ENCODE measurements around the gene VPS41. TPM values are rescaled to one million over a fixed set of nuclear protein-coding genes. Genes with fewer than 3 reads are reported as not detected.

Gene VPS41
- total RNA-seq, 1 donor from 2014 or later = 48.6 TPM

DNA sequence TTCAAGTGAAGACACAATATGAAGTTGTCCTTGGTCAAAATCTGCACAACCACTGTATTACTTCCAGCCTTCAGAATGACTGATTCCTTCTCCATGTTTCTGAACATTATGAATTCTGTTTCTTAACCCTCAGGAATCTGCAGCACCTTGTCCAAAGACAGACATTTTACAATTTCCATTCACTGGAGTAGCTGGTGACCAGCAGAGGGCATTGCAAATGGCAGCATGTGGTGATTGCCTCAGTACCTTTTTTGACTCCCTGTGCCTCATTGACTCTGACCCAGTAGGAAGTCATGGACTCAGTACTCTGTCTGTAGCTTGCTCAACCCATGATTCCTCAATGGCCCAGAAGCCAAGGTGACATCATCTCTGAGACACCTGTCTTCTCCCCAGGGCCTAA, 879 bp upstream of the VPS41 start:
- DNase-seq (ENCODE audit: low spot score) = no peak
- intact Hi-C loops (cut with DNase I) = no loop called here

DNA sequence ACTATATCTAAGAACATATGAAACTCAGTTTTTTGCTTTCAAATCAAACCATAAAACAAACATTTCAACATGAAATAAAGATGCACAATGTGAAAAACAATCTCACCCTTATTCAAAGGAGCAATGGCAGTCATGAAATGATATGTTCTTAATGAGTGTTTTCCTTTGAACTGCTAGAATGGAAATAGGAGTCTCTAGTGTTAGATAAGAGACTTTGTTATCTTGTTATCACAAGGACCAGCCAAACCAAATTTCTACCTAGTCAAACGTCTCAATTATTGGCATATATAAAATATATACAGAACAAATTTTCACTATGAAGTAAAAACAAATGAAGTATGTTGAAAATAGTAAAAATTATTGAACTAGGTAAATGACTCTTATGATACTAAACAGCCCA, 1.2 kb downstream of the VPS41 start:
- no peak for DNase-seq (ENCODE audit: low spot score)
- intact Hi-C loops (cut with DNase I) = no loop called here

DNA sequence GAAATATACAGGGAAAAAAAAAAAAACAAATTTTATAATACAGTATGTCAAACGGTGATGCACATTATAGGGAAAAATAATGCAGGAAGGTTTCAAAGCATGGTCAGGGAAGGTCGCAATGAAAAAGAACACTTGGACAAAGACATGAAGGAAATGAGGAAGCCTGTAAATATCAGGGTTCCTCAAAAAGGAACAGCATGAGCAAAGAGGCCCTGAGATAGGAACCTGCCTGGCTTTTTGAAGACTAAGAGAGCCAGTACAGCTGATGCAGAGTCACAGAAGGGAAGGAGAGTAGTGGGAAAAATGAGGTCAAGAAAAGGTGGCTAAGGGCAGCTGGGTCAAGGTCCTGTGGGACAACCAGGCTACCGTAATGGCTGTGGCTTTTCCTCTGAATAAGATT, 1.9 kb downstream of the VPS41 start:
- no peak for DNase-seq (ENCODE audit: low spot score)
- intact Hi-C loops (cut with DNase I) = no loop called here

DNA sequence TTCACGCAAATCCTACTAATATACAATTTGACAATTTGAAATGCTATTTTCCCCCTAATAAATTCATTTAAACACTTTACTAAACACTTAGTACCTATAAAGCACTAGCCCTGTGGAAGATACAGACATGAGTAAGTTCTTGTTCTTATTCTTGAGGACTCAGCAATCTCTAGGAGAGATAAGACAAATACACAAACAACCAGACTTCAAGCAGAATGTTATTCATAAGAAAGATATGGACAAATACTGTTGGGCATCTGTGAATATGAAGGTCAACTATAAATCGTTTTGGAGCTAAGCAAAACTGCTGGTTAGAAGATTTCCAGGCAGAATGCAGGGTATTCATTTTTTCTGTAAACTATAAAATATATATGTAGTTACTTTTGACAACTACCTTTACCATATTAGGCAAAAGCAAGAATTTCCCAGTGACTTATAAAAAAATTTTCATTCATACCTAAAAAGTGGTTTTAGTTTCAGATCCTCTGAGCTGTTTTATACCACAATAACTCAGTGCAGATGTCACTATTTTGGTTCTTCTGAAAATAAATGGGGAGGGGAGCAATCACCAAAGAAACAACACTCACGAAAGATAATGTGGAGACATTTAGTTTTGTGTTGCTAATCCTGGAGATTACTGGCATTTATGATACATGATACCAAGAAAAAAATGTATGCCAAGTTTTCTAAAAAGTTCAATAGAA, 3.8 kb downstream of the VPS41 start:
- intact Hi-C loops (cut with DNase I) = no loop called here
- no peak for DNase-seq (ENCODE audit: low spot score)

DNA sequence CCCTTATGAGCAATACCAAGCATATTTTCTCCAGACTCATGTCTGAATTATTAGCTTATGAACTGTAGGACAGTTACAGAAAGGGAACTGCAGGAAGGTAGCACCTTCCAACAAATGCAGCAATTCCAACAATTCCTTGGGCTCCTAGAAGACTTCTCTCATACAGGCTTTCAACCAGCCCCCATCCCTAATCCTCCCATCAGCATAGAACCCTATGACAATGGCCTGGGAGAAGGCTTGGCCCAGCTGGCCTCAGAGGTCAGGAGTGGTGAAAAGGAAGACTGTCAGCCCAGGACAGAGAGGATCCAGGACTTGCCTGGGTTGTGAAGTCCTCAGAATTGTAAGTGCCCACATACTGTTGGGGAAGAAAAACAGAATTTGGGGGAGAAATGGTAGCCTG, 5.9 kb downstream of the VPS41 start:
- no peak for DNase-seq (ENCODE audit: low spot score)
- intact Hi-C loops (cut with DNase I) = no loop called here

DNA sequence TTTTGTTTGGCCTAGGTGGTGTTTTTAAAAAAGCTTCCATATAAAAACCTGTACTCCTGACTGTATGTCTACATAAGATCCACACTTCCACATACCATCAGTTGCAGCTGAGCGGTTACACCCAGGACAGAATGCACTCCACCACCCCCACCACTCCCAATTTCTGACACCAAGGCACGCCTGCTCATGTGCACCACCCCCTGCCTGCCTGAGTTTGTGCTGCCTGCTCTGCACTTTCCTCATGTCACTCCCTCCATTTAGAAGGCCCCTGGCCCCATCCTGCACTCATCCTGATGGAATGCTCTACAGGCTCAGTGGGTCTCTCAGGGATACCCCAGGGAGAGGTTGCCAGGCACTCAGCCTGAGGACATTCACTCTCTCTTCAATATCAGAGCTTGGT, 6.5 kb downstream of the VPS41 start:
- DNase-seq (ENCODE audit: low spot score) = no peak
- intact Hi-C loops (cut with DNase I) = no loop called here

DNA sequence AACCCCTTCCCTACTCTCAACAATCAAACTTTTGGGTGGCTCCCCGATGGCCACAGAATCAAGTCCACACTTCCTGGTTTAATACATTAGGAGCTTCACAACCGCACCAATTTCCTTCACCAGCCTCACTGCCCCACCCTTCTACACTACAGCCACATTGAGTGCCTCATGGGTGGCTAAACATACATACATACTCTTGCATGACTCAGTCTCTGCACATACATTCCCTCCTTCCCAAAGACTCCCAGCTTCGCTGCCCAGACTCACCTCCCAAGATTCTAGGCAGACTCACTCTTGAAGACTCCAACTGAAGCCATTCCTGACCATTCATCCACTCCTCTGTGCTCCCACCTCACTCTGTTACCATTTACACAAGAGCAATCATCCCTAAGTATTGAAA, 15.9 kb downstream of the VPS41 start:
- no peak for DNase-seq (ENCODE audit: low spot score)
- intact Hi-C loops (cut with DNase I) = no loop called here

DNA sequence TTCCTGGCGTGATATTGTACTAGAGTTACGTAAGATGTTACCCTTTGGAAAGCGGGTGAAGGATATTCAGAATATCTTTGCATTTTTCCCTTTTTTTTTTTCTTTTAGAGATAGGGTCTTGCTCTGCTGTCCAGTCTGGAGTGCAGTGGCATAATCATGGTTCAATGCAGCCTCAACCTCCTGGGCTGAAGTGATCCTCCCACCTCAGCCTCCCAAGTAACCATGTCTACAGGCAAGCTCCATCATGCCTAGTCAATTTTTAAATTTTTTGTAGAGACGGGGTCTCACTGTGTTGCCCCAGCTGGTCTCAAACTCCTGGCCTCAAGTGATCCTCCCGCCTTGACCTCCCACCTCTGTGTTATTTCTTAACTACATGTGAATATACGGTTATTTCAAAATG, 18.4 kb downstream of the VPS41 start:
- intact Hi-C loops (cut with DNase I) = no loop called here
- DNase-seq (ENCODE audit: low spot score) = no peak

DNA sequence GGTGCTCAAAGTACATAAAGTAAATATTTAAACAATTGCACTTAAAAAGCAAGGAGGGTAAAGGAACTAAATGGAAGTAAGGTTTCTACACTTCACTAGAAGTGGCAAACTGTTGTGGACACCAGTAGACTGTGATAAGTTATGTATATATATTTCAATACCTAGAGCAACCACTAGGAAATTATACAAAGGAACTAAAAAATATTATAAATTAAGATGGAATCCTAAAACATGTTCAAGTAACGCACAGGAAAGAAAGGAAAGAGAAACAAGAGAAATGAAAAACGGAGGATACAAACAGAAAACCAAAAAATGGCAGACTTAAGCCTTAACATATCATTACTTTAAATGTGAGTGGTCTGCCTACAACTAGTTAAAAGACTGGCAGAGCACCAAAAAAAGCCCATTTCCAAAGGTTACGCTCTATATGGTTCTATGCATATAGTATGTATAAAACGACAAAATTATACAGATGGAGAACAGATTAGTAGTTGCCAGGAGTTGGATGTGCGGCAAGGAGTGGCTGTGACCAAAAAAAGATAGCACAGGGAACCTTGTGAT, 19.0 kb downstream of the VPS41 start:
- intact Hi-C loops (cut with DNase I) = no loop called here
- DNase-seq (ENCODE audit: low spot score) = no peak

DNA sequence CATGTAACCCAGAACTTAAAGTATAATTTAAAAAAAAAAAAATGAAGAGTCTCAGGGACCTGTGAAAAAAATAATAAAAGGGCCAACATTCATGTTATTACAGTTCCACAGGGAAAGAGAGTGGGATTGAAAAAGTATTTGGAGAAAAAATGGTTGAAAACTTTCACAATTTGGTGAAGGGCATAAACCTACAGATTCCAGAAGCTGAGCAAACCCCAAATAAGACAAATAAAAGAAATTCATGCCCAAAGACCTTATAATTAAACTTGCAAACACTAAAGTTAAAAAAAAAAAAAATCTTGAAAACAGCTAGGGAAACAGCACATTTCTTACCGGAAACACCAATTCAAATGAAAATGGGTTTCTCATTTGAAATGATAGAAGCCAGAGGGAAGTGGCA, 19.9 kb downstream of the VPS41 start:
- intact Hi-C loops (cut with DNase I) = no loop called here
- DNase-seq (ENCODE audit: low spot score) = no peak

DNA sequence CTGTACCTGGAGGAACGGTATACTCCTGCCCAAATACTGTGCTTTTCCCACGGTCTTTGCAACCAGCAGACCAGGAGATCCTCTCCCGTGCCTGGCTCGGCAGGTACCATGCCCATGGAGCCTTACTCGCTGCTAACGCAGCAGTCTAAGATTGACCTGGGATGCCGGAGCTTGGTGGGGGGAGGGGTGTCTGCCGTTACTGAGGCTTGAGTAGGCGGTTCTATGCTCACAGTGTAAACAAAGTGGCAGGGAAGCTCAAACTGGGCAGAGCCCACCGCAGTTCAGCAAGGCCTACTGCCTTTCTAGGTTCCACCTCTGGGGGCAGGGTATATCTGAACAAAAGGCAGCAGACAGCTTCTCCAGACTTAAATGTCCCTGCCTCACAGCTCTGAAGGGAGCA, 22.7 kb downstream of the VPS41 start:
- DNase-seq (ENCODE audit: low spot score) = no peak
- intact Hi-C loops (cut with DNase I) = no loop called here

DNA sequence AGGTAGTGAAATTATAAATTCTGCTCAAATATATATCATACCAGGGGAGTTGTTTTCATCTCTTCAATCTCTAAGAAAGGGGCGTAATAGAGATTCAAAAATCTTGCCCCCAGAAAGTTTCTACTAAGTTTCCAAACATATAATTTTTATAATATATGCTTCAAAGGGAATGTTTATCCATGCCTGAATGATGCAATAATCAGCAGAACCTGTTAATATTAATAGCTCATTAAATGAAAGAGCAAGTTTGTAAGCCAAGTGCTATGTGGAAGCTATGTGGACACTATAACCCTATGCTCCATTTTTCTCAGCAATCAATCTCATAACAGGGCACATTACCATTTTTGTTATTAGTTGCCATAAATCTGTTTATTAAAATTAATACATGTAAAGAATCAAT, 25.3 kb downstream of the VPS41 start:
- DNase-seq (ENCODE audit: low spot score) = no peak
- intact Hi-C loops (cut with DNase I) = no loop called here

DNA sequence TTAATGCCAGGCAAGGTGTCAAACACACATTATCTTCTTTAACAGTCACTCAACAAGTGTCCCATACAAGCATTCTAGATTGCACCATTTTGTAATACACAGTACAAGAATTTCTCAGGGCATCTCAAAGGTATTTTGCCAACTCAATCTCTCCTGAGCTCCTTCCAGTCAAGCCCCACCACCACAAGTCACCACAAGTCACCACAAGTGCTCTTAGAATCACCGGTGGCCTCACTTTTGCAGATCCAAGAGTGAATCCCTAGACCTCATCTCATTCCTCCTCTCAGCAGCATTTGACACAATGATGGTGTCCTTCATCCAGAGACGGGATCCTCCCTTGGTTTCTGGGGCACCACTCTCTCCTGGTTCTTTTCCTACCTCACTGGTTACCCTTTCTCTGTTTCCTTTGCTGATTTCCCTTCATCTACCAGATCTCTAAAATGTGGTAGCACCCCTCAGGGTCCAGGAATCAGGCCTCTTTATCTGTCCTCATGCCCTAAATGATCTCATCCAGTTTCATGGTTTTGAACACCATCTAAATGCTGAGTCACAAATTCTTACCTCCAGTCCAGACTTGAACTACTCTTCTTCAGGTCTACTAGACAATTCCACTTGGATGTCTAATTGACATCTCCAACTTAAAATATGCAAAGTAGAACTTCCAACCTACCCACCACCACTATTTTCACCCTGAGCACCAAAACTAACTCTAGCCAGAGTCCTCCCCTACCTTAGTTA, 26.9 kb downstream of the VPS41 start:
- DNase-seq (ENCODE audit: low spot score) = no peak
- intact Hi-C loops (cut with DNase I) = no loop called here

DNA sequence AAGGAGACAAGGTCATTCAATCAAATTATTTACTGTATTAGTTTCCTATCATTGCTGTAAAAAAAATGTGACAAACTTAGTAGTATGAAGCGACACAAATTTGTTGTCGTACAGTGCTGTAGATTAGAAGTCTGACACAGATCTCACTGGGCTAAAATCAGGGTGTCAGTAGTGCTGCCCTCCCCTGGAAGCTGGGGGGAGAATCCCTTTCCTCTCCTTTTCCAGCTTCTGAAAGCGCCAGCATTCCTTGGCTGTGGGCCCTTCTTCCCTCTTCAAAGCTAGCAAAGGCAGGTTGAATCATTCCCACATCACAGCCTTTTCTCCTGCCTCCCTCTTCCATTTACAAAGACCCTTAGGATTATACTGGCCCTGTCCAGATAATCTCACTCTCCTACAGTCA, 28.0 kb downstream of the VPS41 start:
- DNase-seq (ENCODE audit: low spot score) = no peak
- intact Hi-C loops (cut with DNase I) = no loop called here

DNA sequence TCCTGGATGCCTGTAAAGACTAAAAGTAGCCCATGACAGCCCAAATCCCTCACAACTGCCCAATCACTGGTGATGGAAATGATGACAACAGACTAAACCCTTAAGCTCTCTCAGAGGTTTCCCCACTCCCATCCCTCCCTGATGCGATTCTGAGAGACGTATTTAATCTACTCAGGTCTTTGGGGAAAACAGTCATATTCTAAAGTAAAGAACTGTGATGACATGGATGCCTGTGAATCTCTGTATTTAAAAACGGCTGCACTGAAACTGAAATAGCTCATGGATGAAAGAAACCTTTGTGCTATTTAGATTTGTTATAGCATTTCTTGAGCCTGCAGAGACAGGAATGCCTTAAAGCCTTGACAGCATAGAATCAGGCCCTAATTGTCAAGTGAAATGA, 28.5 kb downstream of the VPS41 start:
- intact Hi-C loops (cut with DNase I) = no loop called here
- DNase-seq (ENCODE audit: low spot score) = no peak

DNA sequence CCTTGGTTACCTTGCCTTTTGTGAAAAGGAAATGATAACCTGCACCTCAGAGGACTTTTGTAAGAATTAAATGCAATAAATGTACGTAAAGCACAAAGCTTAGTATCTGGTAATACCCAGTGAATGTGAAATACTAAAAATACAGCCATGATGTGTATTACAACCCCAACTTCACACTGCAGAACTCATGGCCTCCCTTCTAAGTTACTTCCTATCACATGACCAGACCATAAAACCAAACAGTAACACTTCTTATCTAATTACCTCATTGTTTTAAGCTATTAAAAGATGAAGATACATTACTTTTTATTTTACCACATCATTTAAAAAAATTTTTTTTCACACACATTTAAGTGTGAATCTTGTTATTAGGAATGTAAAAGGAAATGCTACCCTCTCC, 29.0 kb downstream of the VPS41 start:
- intact Hi-C loops (cut with DNase I) = no loop called here
- DNase-seq (ENCODE audit: low spot score) = no peak

DNA sequence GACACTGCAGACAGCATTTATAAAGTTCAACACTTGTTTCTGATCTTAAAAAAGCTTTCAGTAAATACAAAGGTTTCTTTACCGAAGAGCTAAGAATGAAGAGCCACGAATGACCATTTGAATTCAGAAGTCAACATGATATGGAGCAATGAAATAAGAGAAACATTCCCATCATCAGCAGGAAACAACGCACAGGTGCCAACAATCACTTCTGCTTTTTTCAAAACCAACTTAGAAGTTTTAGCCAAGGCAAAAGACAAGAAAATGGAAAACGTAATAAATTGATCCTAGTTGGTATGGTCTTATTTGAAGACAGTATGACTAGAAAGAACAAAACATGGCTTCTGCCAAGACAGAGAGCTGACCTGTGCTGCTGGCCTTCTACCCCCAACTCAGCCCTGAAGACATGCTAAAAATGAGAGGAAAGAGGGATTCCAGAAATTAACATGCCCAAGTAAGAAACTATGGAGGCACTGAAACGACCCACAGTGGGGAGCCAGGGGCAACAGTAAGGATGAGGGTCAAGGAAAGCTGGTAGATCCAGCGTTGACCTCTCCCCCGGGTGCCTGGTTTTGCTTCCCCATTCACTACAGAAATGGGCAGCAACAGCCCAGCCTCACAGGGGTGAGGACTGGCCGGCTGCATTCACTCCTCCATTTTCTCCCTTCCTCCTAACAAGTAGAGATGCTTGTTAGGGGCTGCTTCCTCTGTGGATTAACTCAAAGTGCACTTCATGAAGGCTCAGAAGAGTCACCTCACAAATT, 30.1 kb downstream of the VPS41 start:
- intact Hi-C loops (cut with DNase I) = no loop called here
- no peak for DNase-seq (ENCODE audit: low spot score)

DNA sequence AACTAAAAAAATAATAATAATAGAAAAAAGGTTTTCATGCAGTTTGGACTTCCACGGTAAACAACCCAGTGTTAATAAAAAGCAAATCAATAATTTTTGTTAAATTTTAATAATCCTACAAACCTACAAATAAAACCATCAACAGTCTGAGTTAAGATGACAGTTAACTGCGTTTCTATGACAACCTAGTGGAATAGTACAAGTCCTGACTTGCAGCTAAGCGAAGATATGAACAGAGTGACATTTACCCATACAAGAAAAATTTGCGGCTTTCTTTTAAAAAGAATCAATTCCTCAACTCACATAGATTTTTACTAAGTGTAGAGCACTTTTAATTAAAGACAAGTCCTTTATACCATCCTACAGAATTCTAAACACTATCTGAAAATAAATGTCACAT, 35.6 kb downstream of the VPS41 start:
- intact Hi-C loops (cut with DNase I) = no loop called here

DNA sequence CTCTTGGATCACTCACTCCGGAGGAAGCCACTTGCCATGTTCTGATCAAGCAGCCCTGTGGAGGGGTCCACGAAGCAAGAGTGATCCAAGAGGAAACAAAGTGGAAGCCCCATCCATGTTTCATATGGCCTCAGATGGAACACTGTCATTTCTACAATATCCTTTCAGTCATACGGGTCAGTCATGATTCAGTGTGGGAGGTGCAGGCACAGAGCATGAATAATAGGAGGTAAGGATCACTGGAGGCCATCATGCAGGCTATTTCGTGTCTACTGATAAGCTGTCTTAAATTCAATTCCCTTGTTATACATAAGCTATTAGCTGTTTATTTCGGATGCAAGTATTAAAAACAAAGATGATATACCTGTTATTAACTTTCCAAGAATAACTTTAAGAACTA, 36.8 kb downstream of the VPS41 start:
- no peak for DNase-seq (ENCODE audit: low spot score)
- intact Hi-C loops (cut with DNase I) = no loop called here

More for the DNA sequence above, 35.6 kb downstream of the VPS41 start:
- no peak for DNase-seq (ENCODE audit: low spot score)

DNA sequence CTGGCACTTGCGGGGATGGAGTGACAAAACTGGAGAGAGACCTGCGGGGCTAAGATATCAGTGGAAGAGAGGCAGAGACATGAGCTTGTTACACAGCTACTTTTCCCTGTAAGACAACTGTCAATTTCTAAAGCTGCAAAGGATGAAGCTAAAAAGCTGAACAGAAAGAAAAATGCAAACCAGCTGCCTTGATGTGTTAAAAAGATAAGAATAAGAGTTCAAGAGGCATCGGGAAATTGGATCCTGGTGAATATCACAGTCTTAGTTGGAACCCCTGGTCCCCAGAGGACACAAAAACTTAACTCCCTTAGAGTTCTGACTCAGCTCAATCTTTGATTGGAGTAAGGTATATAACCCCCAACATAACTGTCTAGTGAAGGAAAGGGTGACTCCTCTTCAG, 38.8 kb downstream of the VPS41 start:
- DNase-seq (ENCODE audit: low spot score) = no peak
- intact Hi-C loops (cut with DNase I) = no loop called here

All from cardiac septum (tissue), 1 donor.